Activated B cell treated with CpG ODN at 0.5 μM for 24 hours (primary cell): ENCODE data around the gene GPR32. TPM values are rescaled to one million over a fixed set of nuclear protein-coding genes. Genes with fewer than 3 reads are reported as not detected.

ENCODE experiments used
- ATAC-seq: fragments of 200-7000 bp; cut with Tn5 transposase; one replicate; pipeline ENCODE4 v1.10.0; 2021; ENCODE audit warnings: low read depth, mild to moderate bottlenecking, moderate library complexity
- CTCF ChIA-PET: fragments of 350-600 bp; sonication (Branson Sonifier 250); formaldehyde crosslinking; loops from one replicate; lab custom pipeline; 2021; ENCODE audit warnings: antibody characterized with exemption; lab: Charles Lee
- POLR2A ChIA-PET: fragments of 350-600 bp; sonication (Branson Sonifier 250); formaldehyde crosslinking; loops from one replicate; lab custom pipeline; 2021; ENCODE audit warnings: antibody characterized with exemption; lab: Charles Lee
- DNase-seq: peaks from one replicate; pipeline ENCODE4 v3.0.0; 2022
- H3K27ac Mint-ChIP-seq: one replicate; pipeline ENCODE4 v1.8.0; 2020; ENCODE audit warnings: mixed read lengths
- H3K27me3 Mint-ChIP-seq: one replicate; pipeline ENCODE4 v1.8.0; 2021; ENCODE audit warnings: mixed read lengths
- H3K36me3 Mint-ChIP-seq: one replicate; pipeline ENCODE4 v1.8.0; 2021; ENCODE audit warnings: low read depth, mixed read lengths
- H3K4me1 Mint-ChIP-seq: one replicate; pipeline ENCODE4 v1.8.0; 2021; ENCODE audit warnings: mixed read lengths
- H3K4me3 Mint-ChIP-seq: one replicate; pipeline ENCODE4 v1.8.0; 2020; ENCODE audit warnings: mild to moderate bottlenecking, mixed read lengths
- H3K9me3 Mint-ChIP-seq: one replicate; pipeline ENCODE4 v1.8.0; 2020; ENCODE audit warnings: mixed read lengths
- CTCF ChIP-seq: fragments of 200-600 bp; IDR thresholded peaks from one replicate; pipeline ENCODE4 v1.8.0; 2022; ENCODE audit warnings: antibody characterized with exemption, mild to moderate bottlenecking
- intact Hi-C: fragments of 100-400 bp; cut with micrococcal nuclease; formaldehyde crosslinking; loops from one replicate; pipeline ENCODE4 v1.15.1; 2024
- total RNA-seq: library from RNA; stranded (reverse); gene quantifications from 2 replicates; pipeline ENCODE4 v1.2.3, GENCODE V29; 2022

The GPR32 gene
- total RNA-seq, 1 donor from 2014 or later: not detected

GRCh38 chr19:50776131-50776530 is 5.9 kb downstream of the GPR32 start:
- CTCF ChIA-PET: no interaction called here
- intact Hi-C loops: no loop called here
- ATAC-seq (no peak), DNase-seq (no peak)
- H3K27me3 Mint-ChIP-seq: peaks cover 46% of the 10 kb centered on the region
- no peaks in the 10 kb centered on the region for H3K36me3 Mint-ChIP-seq
- no peaks in the 10 kb centered on the region for H3K9me3 Mint-ChIP-seq
- no peak overlapping the region for H3K27ac Mint-ChIP-seq
- TF ChIP-seq CTCF: no peak
- POLR2A ChIA-PET: no interaction called here
- H3K4me3 Mint-ChIP-seq: no peak overlapping the region
- H3K4me1 Mint-ChIP-seq: peaks cover 3% of the 10 kb centered on the region

GRCh38 chr19:50777261-50777660 is 7.0 kb downstream of the GPR32 start:
- Mint-ChIP-seq H3K36me3 (no peaks in the 10 kb centered on the region), H3K9me3 (no peaks in the 10 kb centered on the region), H3K4me3 (no peak overlapping the region), H3K4me1 (peaks cover 3% of the 10 kb centered on the region), H3K27ac (no peak overlapping the region), H3K27me3 (peaks cover 50% of the 10 kb centered on the region)
- ChIA-PET CTCF (interaction anchor here (2.0 kb wide), 1 partner anchor 144 kb away, joined by 6 read pairs; no protein-coding TSS in a partner anchor), POLR2A (no interaction called here)
- intact Hi-C loops: no loop called here
- DNase-seq: no peak
- no peak for TF ChIP-seq CTCF
- no peak for ATAC-seq

- Mint-ChIP-seq H3K27ac (no peak overlapping the region), H3K4me1 (peaks cover 3% of the 10 kb centered on the region), H3K36me3 (no peaks in the 10 kb centered on the region), H3K27me3 (peaks cover 55% of the 10 kb centered on the region), H3K9me3 (no peaks in the 10 kb centered on the region), H3K4me3 (no peak overlapping the region)
- no peak for TF ChIP-seq CTCF
- POLR2A ChIA-PET: no interaction called here
- CTCF ChIA-PET: interaction anchor here (2.0 kb wide), 1 partner anchor 144 kb away, joined by 6 read pairs; no protein-coding TSS in a partner anchor
- intact Hi-C loops: no loop called here
- DNase-seq (no peak), ATAC-seq (no peak)
Measured at GRCh38 chr19:50777830-50778303, 7.6 kb downstream of the GPR32 start.

- intact Hi-C loops: no loop called here
- H3K27me3 Mint-ChIP-seq: peaks cover 60% of the 10 kb centered on the region
Measured at GRCh38 chr19:50778906-50779430, 8.7 kb downstream of the GPR32 start.

More at GRCh38 chr19:50778906-50779430, 8.7 kb downstream of the GPR32 start:
- DNase-seq (no peak), ATAC-seq (no peak)
- TF ChIP-seq CTCF: no peak
- Mint-ChIP-seq H3K9me3 (no peaks in the 10 kb centered on the region), H3K27ac (no peak overlapping the region), H3K36me3 (no peaks in the 10 kb centered on the region), H3K4me3 (no peak overlapping the region), H3K4me1 (peaks cover 6% of the 10 kb centered on the region)
- ChIA-PET POLR2A (interaction anchor here (0.5 kb wide), 1 partner anchor 140 kb away, joined by 3 read pairs; no protein-coding TSS in a partner anchor), CTCF (no interaction called here)
